HepG2 (cell line): ENCODE results near the gene TVP23C. TPM values are rescaled to one million over a fixed set of nuclear protein-coding genes. Genes with fewer than 3 reads are reported as not detected.

Source experiments
- ATAC-seq: fragments of 200-7000 bp; cut with Tn5 transposase; 3 replicates; pipeline ENCODE4 v1.9.1; 2020; ENCODE audit warnings: mild to moderate bottlenecking, moderate library complexity
- BruUV-seq: library from RNA; stranded (reverse); fragments of 400-500 nt; replicated peaks from 2 replicates; lab custom pipeline; 2021; lab: Mats Ljungman, UMichigan
- CTCF ChIA-PET: fragments of 300-600 bp; formaldehyde crosslinking; extraction: SDS; loops from one replicate; lab custom pipeline; 2021; ENCODE audit warnings: low total read pairs, inconsistent platforms, low intra/inter-chr PET ratio; lab: Yijun Ruan, JAX
- POLR2A ChIA-PET: fragments of 350-600 bp; sonication (Branson Sonifier 250); formaldehyde crosslinking; loops from one replicate; lab custom pipeline; 2020; ENCODE audit warnings: antibody characterized with exemption, inconsistent platforms; lab: Yijun Ruan, JAX
- DNase-seq: peaks from one replicate; pipeline ENCODE4 v3.0.0-alpha.2; 2015; ENCODE audit warnings: low spot score
- FAIRE-seq: peaks from 3 replicates; lab custom pipeline; 2011; peaks lifted over from hg19 to GRCh38; lab: Jason Lieb, UNC
- H2AFZ ChIP-seq: one replicate; pipeline ENCODE4 v1.6.1; 2011; ENCODE audit warnings: low read length, inconsistent platforms
- H3K27ac ChIP-seq: fragments of 300-600 bp; 3 replicates; pipeline ENCODE4 v1.8.0; 2011; ENCODE audit warnings: mixed run types, mild to moderate bottlenecking, mixed read lengths, low read length, inconsistent platforms; ENCODE audit not compliant: insufficient read depth; ENCODE audit errors: extremely low read length
- H3K27me3 ChIP-seq, 2 experiments: fragments of 200-600 bp in 1 of 2; 2 replicates in 1 of 2; 3 replicates in 1 of 2; pipeline versions ENCODE4 v1.6.0 to v1.8.0; 2011; ENCODE audit warnings: low read length in 2 of 2, mild to moderate bottlenecking in 2 of 2, moderate library complexity in 2 of 2, inconsistent platforms in 1 of 2; ENCODE audit not compliant: insufficient read depth in 2 of 2, control insufficient read depth in 1 of 2
- H3K36me3 ChIP-seq, 2 experiments: fragments of 200-600 bp in 1 of 2; replicated peaks in 1 of 2; 2 replicates in 1 of 2; 3 replicates in 1 of 2; pipeline versions ENCODE4 v1.5.1 to v1.8.0; 2011; ENCODE audit warnings: low read length in 2 of 2, inconsistent platforms in 1 of 2; ENCODE audit not compliant: insufficient read depth in 2 of 2, control insufficient read depth in 1 of 2
- H3K4me1 ChIP-seq: 2 replicates; pipeline ENCODE4 v1.5.1; 2012; ENCODE audit warnings: low read length, inconsistent platforms; ENCODE audit not compliant: insufficient read depth
- H3K4me2 ChIP-seq: 2 replicates; pipeline ENCODE4 v1.6.0; 2011; ENCODE audit warnings: low read depth, low read length, inconsistent platforms
- H3K4me3 ChIP-seq, 3 experiments: fragments of 200-600 bp in 1 of 3; sonication (generic), shearing (Covaris generic) in 1 of 3; replicated peaks in 1 of 3; 2 replicates each; pipeline ENCODE4 v1.5.1; 2011 to 2016; ENCODE audit warnings: low read length in 3 of 3, inconsistent platforms in 2 of 3, low read depth in 2 of 3, mild to moderate bottlenecking in 2 of 3, control low read depth in 1 of 3, mixed read lengths in 1 of 3; ENCODE audit not compliant: insufficient read depth in 1 of 3
- H3K79me2 ChIP-seq: one replicate; pipeline ENCODE4 v1.6.1; 2011; ENCODE audit warnings: low read length, inconsistent platforms; ENCODE audit not compliant: insufficient read depth
- H3K9ac ChIP-seq: 2 replicates; pipeline ENCODE4 v1.6.0; 2011; ENCODE audit warnings: mild to moderate bottlenecking, low read depth, low read length, inconsistent platforms; ENCODE audit not compliant: insufficient read depth
- H3K9me3 ChIP-seq: 2 replicates; pipeline ENCODE4 v1.5.1; 2012; ENCODE audit warnings: mild to moderate bottlenecking, low read length
- H4K20me1 ChIP-seq: 2 replicates; pipeline ENCODE4 v1.6.0; 2011; ENCODE audit warnings: inconsistent platforms, mild to moderate bottlenecking, low read length, moderate library complexity; ENCODE audit not compliant: insufficient read depth
- CCAR2 ChIP-seq: fragments of 200-400 bp; formaldehyde crosslinking; optimal IDR thresholded peaks from 2 replicates; pipeline ENCODE3; 2018; ENCODE audit warnings: low read depth, mild to moderate bottlenecking, low read length, moderate library complexity
- CREM ChIP-seq, 2 experiments: sonication (generic) in 1 of 2; formaldehyde crosslinking in 1 of 2; IDR thresholded peaks; 2 replicates each; pipeline versions ENCODE4 v1.4.0 to v1.6.1; 2016 to 2020; ENCODE audit warnings: antibody characterized with exemption in 1 of 2, mild to moderate bottlenecking in 1 of 2, missing genetic modification reagents in 1 of 2
- EP300 ChIP-seq, 3 experiments: sonication (generic) in 1 of 3; formaldehyde crosslinking in 1 of 3; IDR thresholded peaks; 2 replicates each; pipeline versions ENCODE4 v1.5.1 to v1.6.1; 2011 to 2020; ENCODE audit warnings: low read depth in 2 of 3, low read length in 2 of 3, borderline replicate concordance in 1 of 3, improper control_type of control experiment in 1 of 3, mild to moderate bottlenecking in 1 of 3, missing genetic modification reagents in 1 of 3, moderate library complexity in 1 of 3
- FOXP1 ChIP-seq, 2 experiments: fragments of 450-650 bp in 1 of 2; IDR thresholded peaks; 2 replicates each; pipeline ENCODE4 v1.6.1; 2017 to 2018; ENCODE audit warnings: antibody characterized with exemption in 1 of 2
- KLF15 ChIP-seq: sonication (generic); formaldehyde crosslinking; IDR thresholded peaks from 2 replicates; pipeline ENCODE4 v1.8.1; 2023; ENCODE audit warnings: borderline replicate concordance, mild to moderate bottlenecking, inconsistent platforms, missing genetic modification reagents, mixed read lengths
- KMT2B ChIP-seq: IDR thresholded peaks from 2 replicates; pipeline ENCODE4 v1.6.1; 2016; ENCODE audit warnings: missing genetic modification reagents, missing compliant biosample characterization
- REPIN1 ChIP-seq: sonication (generic); formaldehyde crosslinking; IDR thresholded peaks from 2 replicates; pipeline ENCODE4 v1.8.0; 2022; ENCODE audit warnings: missing genetic modification reagents, low read depth, mild to moderate bottlenecking, borderline replicate concordance
- ZBTB33 ChIP-seq: sonication (generic); formaldehyde crosslinking; IDR thresholded peaks from 2 replicates; pipeline ENCODE4 v1.4.0; 2020; ENCODE audit warnings: missing genetic modification reagents
- ZNF281 ChIP-seq: sonication (generic); formaldehyde crosslinking; IDR thresholded peaks from 2 replicates; pipeline ENCODE4 v1.4.0; 2020; ENCODE audit warnings: missing genetic modification reagents, borderline replicate concordance
- WGBS: methylation state at CpG from one replicate; pipeline ENCODE4 v1.1.6; 2017; ENCODE audit warnings: low lambda C conversion rate; 5-methylcytosine and 5-hydroxymethylcytosine counted together
- in situ Hi-C: cut with HindIII; loops from 2 replicates; pipeline ENCODE4 v1.10.0; 2017; ENCODE audit warnings: low pct_unique_long_range_greater_than_20kb; ENCODE audit not compliant: extremely low pct_ligation_motif_present
- intact Hi-C: fragments of 100-400 bp; cut with micrococcal nuclease; formaldehyde crosslinking; loops from one replicate; pipeline ENCODE4 v1.10.0; 2022; ENCODE audit not compliant: unreplicated experiment
- polyA plus RNA-seq, 8 experiments: library from polyadenylated mRNA; depleted of rRNA in 3 of 8; stranded (reverse) in 7 of 8; unstranded in 1 of 8; fragments of >200 nt; fragmentation: Illumina TruSeq in 4 of 8; extraction: Trizol in 4 of 8; gene quantifications; 2 replicates each; pipeline versions ENCODE4 v1.2.1 to v1.2.3, GENCODE V29; 2011 to 2016; ENCODE audit warnings: low read depth in 4 of 8, missing spikeins in 1 of 8, mixed read lengths in 1 of 8; ENCODE audit not compliant: insufficient read depth in 1 of 8
- total RNA-seq, 5 experiments: library from RNA; depleted of rRNA; stranded (reverse); fragments of >200 nt; fragmentation: Illumina TruSeq; extraction: Trizol; gene quantifications; 2 replicates each; pipeline ENCODE4 v1.2.3, GENCODE V29; 2016; ENCODE audit warnings: low read depth in 1 of 5

The TVP23C gene
- total and polyA plus RNA-seq, 2 of the 13 experiments (the other 11 are each of a cell fraction or from before 2014, with no cell fraction given): 10.4 to 28.2 TPM

DNA sequence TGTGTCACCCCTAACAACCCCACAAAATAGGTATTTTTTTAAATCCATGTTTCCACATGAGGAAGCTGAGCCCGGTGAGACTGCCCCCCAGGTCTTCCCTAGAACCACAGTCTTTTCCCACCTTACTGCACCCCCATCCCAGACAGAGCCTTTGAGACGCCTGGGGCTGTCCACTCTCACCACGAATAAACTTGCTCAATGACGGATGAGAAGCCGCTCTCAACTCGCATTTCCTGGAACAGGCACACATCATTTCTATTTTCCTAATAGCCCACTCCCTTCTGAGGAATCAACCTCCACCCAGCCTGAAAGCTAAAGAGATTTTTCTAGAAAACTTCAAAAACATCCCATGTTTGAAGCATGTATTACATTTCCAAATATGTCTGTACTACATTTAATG, 81.8 kb downstream of the TVP23C start:
- Histone ChIP-seq H3K27ac (no peak overlapping the region), H3K79me2 (no peaks in the 10 kb centered on the region), H3K4me3 (no peak overlapping the region), H4K20me1 (0 out of 2 replicates have a peak, but pooled peaks cover 3% of the 10 kb centered on the region), H3K4me2 (no peak overlapping the region), H3K9me3 (no peaks in the 10 kb centered on the region), H3K9ac (no peak overlapping the region), H3K4me1 (peaks cover 8% of the 10 kb centered on the region), H3K36me3 (peaks cover 6 to 17% of the 10 kb centered on the region in 2 experiments; a peak in 4 of 5 replicates), H3K27me3 (no peaks in the 10 kb centered on the region), H2AFZ (no peak overlapping the region)
- intact Hi-C loops: no loop called here
- no peak for TF ChIP-seq KLF15 (CRISPR knock-in tag)
- no peak for TF ChIP-seq EP300 (IDR thresholded peaks at IDR 0.05; ENCODE audit: low read depth in 2 of 2, low read length in 2 of 2)
- TF ChIP-seq EP300 (CRISPR knock-in tag; IDR thresholded peaks at IDR 0.05; ENCODE audit: borderline replicate concordance): no peak
- no peak for TF ChIP-seq KMT2B (CRISPR knock-in tag)
- no peak for TF ChIP-seq CCAR2
- TF ChIP-seq REPIN1: no peak
- TF ChIP-seq ZNF281: no peak
- TF ChIP-seq CREM (IDR thresholded peaks at IDR 0.05): no peak
- no peak for TF ChIP-seq CREM (CRISPR knock-in tag; IDR thresholded peaks at IDR 0.05)
- TF ChIP-seq FOXP1 (IDR thresholded peaks at IDR 0.05): no peak
- TF ChIP-seq FOXP1 (CRISPR knock-in tag; IDR thresholded peaks at IDR 0.05): no peak
- no peak for TF ChIP-seq ZBTB33
- over 99% methylated on average over 6 of the region's 6 CpGs for WGBS
- FAIRE-seq (no peak), DNase-seq (no peak), ATAC-seq (no peak)
- ChIA-PET CTCF (no interaction called here), POLR2A (no interaction called here)
- no TSS peak for BruUV-seq
- in situ Hi-C loops: no loop called here
